Muscle layer of duodenum (tissue), 2 donors: ENCODE results near the gene DNAJC1.
"Not testable (repeated sequence)": the region's sequence is repeated elsewhere in the genome, so short reads cannot be mapped to it uniquely, and the experiment has no call there.

Source experiments
- H3K27ac ChIP-seq: one replicate; pipeline ENCODE4 v1.7.0; 2013; ENCODE audit warnings: mild to moderate bottlenecking, low read length
- H3K27me3 ChIP-seq: one replicate; pipeline ENCODE4 v1.7.0; 2013; ENCODE audit warnings: low read depth, mild to moderate bottlenecking, control low read depth, low read length
- H3K36me3 ChIP-seq, 2 donors: one replicate each; pipeline ENCODE4 v1.7.0; 2013; ENCODE audit warnings: low read length in 2 of 2, control low read depth in 1 of 2, mild to moderate bottlenecking in 1 of 2; ENCODE audit not compliant: insufficient read depth in 2 of 2, control insufficient read depth in 1 of 2
- H3K4me1 ChIP-seq, 2 donors: one replicate each; pipeline ENCODE4 v1.7.0; 2013; ENCODE audit warnings: low read length in 2 of 2, mild to moderate bottlenecking in 2 of 2, control low read depth in 1 of 2, moderate library complexity in 1 of 2; ENCODE audit not compliant: insufficient read depth in 2 of 2, control insufficient read depth in 1 of 2
- H3K4me3 ChIP-seq, 2 donors: one replicate each; pipeline ENCODE4 v1.7.0; 2013; ENCODE audit warnings: low read length in 2 of 2, low read depth in 1 of 2, mild to moderate bottlenecking in 1 of 2
- H3K9me3 ChIP-seq, 2 donors: one replicate each; pipeline ENCODE4 v1.7.0; 2013; ENCODE audit warnings: low read length in 2 of 2, control low read depth in 1 of 2, mild to moderate bottlenecking in 1 of 2; ENCODE audit not compliant: control insufficient read depth in 1 of 2
- donor health status: healthy.

Gene DNAJC1

GRCh38 chr10:21824409-21824808, 179.1 kb downstream of the DNAJC1 start:
- peaks cover 0 to 13% of the 10 kb centered on the region in 2 donors for H3K36me3 ChIP-seq
- peaks cover 27 to 31% of the 10 kb centered on the region in 2 donors for H3K9me3 ChIP-seq
- no peak overlapping the region for H3K4me3 ChIP-seq
- H3K4me1 ChIP-seq = no peaks in the 10 kb centered on the region
- no peaks in the 10 kb centered on the region for H3K27me3 ChIP-seq
- no peak overlapping the region for H3K27ac ChIP-seq

GRCh38 chr10:21823617-21824016, 179.9 kb downstream of the DNAJC1 start:
- Histone ChIP-seq H3K36me3 (peaks cover 0 to 13% of the 10 kb centered on the region in 2 donors), H3K27ac (no peak overlapping the region), H3K4me3 (no peak overlapping the region), H3K27me3 (no peaks in the 10 kb centered on the region), H3K4me1 (no peaks in the 10 kb centered on the region), H3K9me3 (peaks cover 27% of the 10 kb centered on the region in 2 donors)

GRCh38 chr10:21822273-21822672, 181.3 kb downstream of the DNAJC1 start:
- H3K27ac ChIP-seq, H3K4me3 ChIP-seq, H3K27me3 ChIP-seq, H3K36me3 ChIP-seq, H3K4me1 ChIP-seq: not testable (repeated sequence)
- peaks cover 14 to 19% of the 10 kb centered on the region in 2 donors for H3K9me3 ChIP-seq

- H3K4me3 ChIP-seq = no peak overlapping the region
- H3K9me3 ChIP-seq = peaks cover 5 to 7% of the 10 kb centered on the region in 2 donors
- no peak overlapping the region for H3K27ac ChIP-seq
- H3K36me3 ChIP-seq = peaks cover 0 to 4% of the 10 kb centered on the region in 2 donors
- H3K27me3 ChIP-seq = no peaks in the 10 kb centered on the region
- H3K4me1 ChIP-seq = no peaks in the 10 kb centered on the region
These were observed 182.6 kb downstream of the DNAJC1 start for GRCh38 chr10:21820952-21821351.

GRCh38 chr10:21818416-21818815, 185.1 kb downstream of the DNAJC1 start:
- not testable (repeated sequence) for H3K36me3 ChIP-seq, H3K9me3 ChIP-seq, H3K27ac ChIP-seq, H3K27me3 ChIP-seq, H3K4me1 ChIP-seq, H3K4me3 ChIP-seq

- H3K4me1 ChIP-seq = no peaks in the 10 kb centered on the region
- no peak overlapping the region for H3K4me3 ChIP-seq
- H3K27me3 ChIP-seq = no peaks in the 10 kb centered on the region
- peaks cover 0 to 4% of the 10 kb centered on the region in 2 donors for H3K36me3 ChIP-seq
- peaks cover 0 to 4% of the 10 kb centered on the region in 2 donors for H3K9me3 ChIP-seq
- no peak overlapping the region for H3K27ac ChIP-seq
These were observed 188.7 kb downstream of the DNAJC1 start for GRCh38 chr10:21814866-21815265.

- Histone ChIP-seq H3K36me3 (peaks cover 0 to 4% of the 10 kb centered on the region in 2 donors), H3K4me1 (no peaks in the 10 kb centered on the region), H3K9me3 (peaks cover 0 to 4% of the 10 kb centered on the region in 2 donors), H3K27me3 (no peaks in the 10 kb centered on the region), H3K27ac (no peak overlapping the region), H3K4me3 (no peak overlapping the region)
These were observed 189.6 kb downstream of the DNAJC1 start for GRCh38 chr10:21813946-21814345.

- Histone ChIP-seq H3K4me3 (no peak overlapping the region), H3K9me3 (peaks cover 0 to 4% of the 10 kb centered on the region in 2 donors), H3K27me3 (no peaks in the 10 kb centered on the region), H3K4me1 (no peaks in the 10 kb centered on the region), H3K36me3 (peaks cover 0 to 4% of the 10 kb centered on the region in 2 donors), H3K27ac (no peak overlapping the region)
These were observed 192.3 kb downstream of the DNAJC1 start for GRCh38 chr10:21811245-21811585.

- H3K36me3 ChIP-seq = peaks cover 0 to 4% of the 10 kb centered on the region in 2 donors
- no peak overlapping the region for H3K27ac ChIP-seq
- H3K27me3 ChIP-seq = no peaks in the 10 kb centered on the region
- no peaks in the 10 kb centered on the region for H3K4me1 ChIP-seq
- no peak overlapping the region for H3K4me3 ChIP-seq
- peaks cover 0 to 4% of the 10 kb centered on the region in 2 donors for H3K9me3 ChIP-seq
These were observed 192.8 kb downstream of the DNAJC1 start for GRCh38 chr10:21810582-21811244.

- H3K27ac ChIP-seq = no peak overlapping the region
- H3K9me3 ChIP-seq = no peaks in the 10 kb centered on the region
- H3K36me3 ChIP-seq = peaks cover 0 to 1% of the 10 kb centered on the region in 2 donors
- H3K4me3 ChIP-seq = no peak overlapping the region
- no peaks in the 10 kb centered on the region for H3K27me3 ChIP-seq
- no peaks in the 10 kb centered on the region for H3K4me1 ChIP-seq
These were observed 195.0 kb downstream of the DNAJC1 start for GRCh38 chr10:21808550-21808949.

- H3K4me1 ChIP-seq = no peaks in the 10 kb centered on the region
- no peaks in the 10 kb centered on the region for H3K27me3 ChIP-seq
- peaks cover 0 to 3% of the 10 kb centered on the region in 2 donors for H3K36me3 ChIP-seq
- no peak overlapping the region for H3K4me3 ChIP-seq
- H3K27ac ChIP-seq = no peak overlapping the region
- H3K9me3 ChIP-seq = no peaks in the 10 kb centered on the region
These were observed 196.3 kb downstream of the DNAJC1 start for GRCh38 chr10:21807180-21807579.

- H3K27ac ChIP-seq = no peak overlapping the region
- no peaks in the 10 kb centered on the region for H3K4me1 ChIP-seq
- no peak overlapping the region for H3K4me3 ChIP-seq
- no peaks in the 10 kb centered on the region for H3K9me3 ChIP-seq
- H3K27me3 ChIP-seq = no peaks in the 10 kb centered on the region
- H3K36me3 ChIP-seq = peaks cover 0 to 6% of the 10 kb centered on the region in 2 donors
These were observed 200.2 kb downstream of the DNAJC1 start for GRCh38 chr10:21803374-21803773.
